ENCODE results near the gene LMF1.

The LMF1 gene

DNA sequence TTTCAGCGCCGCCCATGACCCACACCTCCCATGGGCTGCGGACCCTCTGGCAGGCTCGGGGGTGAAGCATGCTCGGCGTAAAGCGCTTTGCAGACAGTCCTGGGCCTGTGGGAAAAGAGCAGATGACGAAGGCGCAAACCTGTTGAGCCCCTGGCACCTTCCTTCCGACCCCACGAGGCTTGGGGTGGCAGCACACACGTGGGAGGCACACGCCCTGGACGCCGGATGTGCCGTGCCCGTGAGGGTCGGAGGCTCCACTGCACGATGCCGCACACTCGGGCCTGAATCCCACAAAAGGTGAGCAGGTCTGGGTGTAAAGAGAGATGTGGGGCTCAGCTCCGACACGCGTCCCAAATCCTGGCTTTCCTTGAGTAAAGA, 71.1 kb downstream of the LMF1 start:
- Histone ChIP-seq H3K27me3 (ENCODE audit: control insufficient read depth, insufficient read depth, low read length) (no peaks in the 10 kb centered on the region), H3K36me3 (ENCODE audit: control insufficient read depth, insufficient read depth, low read length) (no peaks in the 10 kb centered on the region), H3K9me3 (ENCODE audit: control insufficient read depth, low read length) (no peaks in the 10 kb centered on the region), H3K9ac (no peak overlapping the region), H3K79me2 (no peaks in the 10 kb centered on the region), H2AFZ (no peak overlapping the region), H3K4me2 (ENCODE audit: low read length) (no peak overlapping the region), H3K4me1 (no peaks in the 10 kb centered on the region), H3K27ac (no peak overlapping the region), H3K4me3 (ENCODE audit: low read depth, low read length) (no peak overlapping the region)
- TF ChIP-seq, protein P1, sequence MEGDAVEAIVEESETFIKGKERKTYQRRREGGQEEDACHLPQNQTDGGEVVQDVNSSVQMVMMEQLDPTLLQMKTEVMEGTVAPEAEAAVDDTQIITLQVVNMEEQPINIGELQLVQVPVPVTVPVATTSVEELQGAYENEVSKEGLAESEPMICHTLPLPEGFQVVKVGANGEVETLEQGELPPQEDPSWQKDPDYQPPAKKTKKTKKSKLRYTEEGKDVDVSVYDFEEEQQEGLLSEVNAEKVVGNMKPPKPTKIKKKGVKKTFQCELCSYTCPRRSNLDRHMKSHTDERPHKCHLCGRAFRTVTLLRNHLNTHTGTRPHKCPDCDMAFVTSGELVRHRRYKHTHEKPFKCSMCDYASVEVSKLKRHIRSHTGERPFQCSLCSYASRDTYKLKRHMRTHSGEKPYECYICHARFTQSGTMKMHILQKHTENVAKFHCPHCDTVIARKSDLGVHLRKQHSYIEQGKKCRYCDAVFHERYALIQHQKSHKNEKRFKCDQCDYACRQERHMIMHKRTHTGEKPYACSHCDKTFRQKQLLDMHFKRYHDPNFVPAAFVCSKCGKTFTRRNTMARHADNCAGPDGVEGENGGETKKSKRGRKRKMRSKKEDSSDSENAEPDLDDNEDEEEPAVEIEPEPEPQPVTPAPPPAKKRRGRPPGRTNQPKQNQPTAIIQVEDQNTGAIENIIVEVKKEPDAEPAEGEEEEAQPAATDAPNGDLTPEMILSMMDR (IDR thresholded peaks at IDR 0.05), result no peak

- TF ChIP-seq, protein P1 (IDR thresholded peaks at IDR 0.05), result no peak
- no peak overlapping the region for H3K4me2 ChIP-seq (ENCODE audit: low read length)
- no peak overlapping the region for H3K4me3 ChIP-seq (ENCODE audit: low read depth, low read length)
- no peak overlapping the region for H2AFZ ChIP-seq
- no peaks in the 10 kb centered on the region for H3K27me3 ChIP-seq (ENCODE audit: control insufficient read depth, insufficient read depth, low read length)
- no peaks in the 10 kb centered on the region for H3K79me2 ChIP-seq
- H3K9me3 ChIP-seq (ENCODE audit: control insufficient read depth, low read length), result no peaks in the 10 kb centered on the region
- no peak overlapping the region for H3K27ac ChIP-seq
- no peak overlapping the region for H3K9ac ChIP-seq
- no peaks in the 10 kb centered on the region for H3K4me1 ChIP-seq
- no peaks in the 10 kb centered on the region for H3K36me3 ChIP-seq (ENCODE audit: control insufficient read depth, insufficient read depth, low read length)
Measured at GRCh38 chr16:898761-899682, 71.8 kb downstream of the LMF1 start.

DNA sequence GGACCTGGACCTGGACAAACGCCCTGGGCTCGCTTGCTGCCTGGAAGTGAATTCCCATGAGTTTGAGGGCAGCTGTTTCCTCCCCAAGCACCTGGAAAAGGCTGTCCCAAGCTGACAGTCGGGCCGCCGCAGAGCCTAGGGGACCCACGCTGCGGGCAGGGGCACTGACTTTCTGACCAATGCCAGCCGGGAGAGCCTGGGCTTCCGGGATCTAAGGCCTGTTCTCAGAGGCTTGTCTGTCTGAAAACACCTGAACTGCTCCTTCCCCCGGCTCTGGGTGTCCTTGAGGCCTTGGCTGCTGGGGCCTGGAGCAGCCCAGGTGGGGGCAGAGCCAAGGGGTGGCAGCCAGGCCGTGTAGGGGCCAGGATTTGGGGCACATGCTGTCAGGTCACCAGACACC, 72.6 kb downstream of the LMF1 start:
- Histone ChIP-seq H3K79me2 (no peaks in the 10 kb centered on the region), H3K4me2 (ENCODE audit: low read length) (no peak overlapping the region), H3K27ac (no peak overlapping the region), H2AFZ (no peak overlapping the region), H3K36me3 (ENCODE audit: control insufficient read depth, insufficient read depth, low read length) (no peaks in the 10 kb centered on the region), H3K9ac (no peak overlapping the region), H3K4me1 (no peaks in the 10 kb centered on the region), H3K4me3 (ENCODE audit: low read depth, low read length) (no peak overlapping the region), H3K27me3 (ENCODE audit: control insufficient read depth, insufficient read depth, low read length) (no peaks in the 10 kb centered on the region), H3K9me3 (ENCODE audit: control insufficient read depth, low read length) (no peaks in the 10 kb centered on the region)
- TF ChIP-seq, protein P1 (IDR thresholded peaks at IDR 0.05), result no peak

DNA sequence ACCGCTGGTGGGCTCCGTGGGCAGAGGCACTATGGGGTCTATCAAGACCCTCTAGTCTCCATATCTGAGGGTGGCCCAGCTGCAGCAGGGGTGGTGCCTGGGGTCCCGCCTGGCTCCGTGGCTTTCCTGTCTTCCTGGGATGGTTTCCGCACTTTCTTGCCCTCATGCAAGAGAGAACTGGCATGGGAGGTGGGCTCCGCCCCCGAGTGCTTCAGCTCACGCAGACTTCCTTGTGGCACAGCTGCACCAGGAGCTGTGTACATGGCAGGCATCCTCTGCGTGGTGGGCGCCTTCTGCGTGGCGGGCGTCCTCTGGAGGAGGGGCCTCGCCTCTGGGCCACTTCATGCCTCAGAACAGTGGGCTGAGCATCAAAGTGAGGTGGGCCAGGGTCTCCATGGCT, 73.1 kb downstream of the LMF1 start:
- Histone ChIP-seq H3K27me3 (ENCODE audit: control insufficient read depth, insufficient read depth, low read length) (no peaks in the 10 kb centered on the region), H2AFZ (no peak overlapping the region), H3K4me3 (ENCODE audit: low read depth, low read length) (no peak overlapping the region), H3K79me2 (no peaks in the 10 kb centered on the region), H3K9me3 (ENCODE audit: control insufficient read depth, low read length) (no peaks in the 10 kb centered on the region), H3K4me1 (no peaks in the 10 kb centered on the region), H3K9ac (no peak overlapping the region), H3K4me2 (ENCODE audit: low read length) (no peak overlapping the region), H3K27ac (no peak overlapping the region), H3K36me3 (ENCODE audit: control insufficient read depth, insufficient read depth, low read length) (no peaks in the 10 kb centered on the region)
- TF ChIP-seq, protein P1 (IDR thresholded peaks at IDR 0.05), result no peak

- Histone ChIP-seq H3K27ac (no peak overlapping the region), H3K79me2 (no peaks in the 10 kb centered on the region), H3K9me3 (ENCODE audit: control insufficient read depth, low read length) (no peaks in the 10 kb centered on the region), H3K27me3 (ENCODE audit: control insufficient read depth, insufficient read depth, low read length) (no peaks in the 10 kb centered on the region), H3K4me2 (ENCODE audit: low read length) (no peak overlapping the region), H3K4me3 (ENCODE audit: low read depth, low read length) (no peak overlapping the region), H3K36me3 (ENCODE audit: control insufficient read depth, insufficient read depth, low read length) (no peaks in the 10 kb centered on the region), H2AFZ (no peak overlapping the region), H3K4me1 (no peaks in the 10 kb centered on the region), H3K9ac (no peak overlapping the region)
- TF ChIP-seq, protein P1 (IDR thresholded peaks at IDR 0.05), result no peak
Measured at GRCh38 chr16:897200-897543, 73.6 kb downstream of the LMF1 start.

Data from parathyroid adenoma (tissue), 2 donors.